Calu3 (cell line): ENCODE data around the gene MELK. TPM values are rescaled to one million over a fixed set of nuclear protein-coding genes. Genes with fewer than 3 reads are reported as not detected.
"Not testable (repeated sequence)": the region's sequence is repeated elsewhere in the genome, so short reads cannot be mapped to it uniquely, and the experiment has no call there.

Experiments used
- BruUV-seq: library from RNA; stranded (reverse); fragments of 400-500 nt; replicated peaks from 2 replicates; lab custom pipeline; 2021; lab: Mats Ljungman, UMichigan
- CTCF ChIA-PET: fragments of 300-600 bp; sonication (Branson Sonifier 250); formaldehyde crosslinking; loops from one replicate; lab custom pipeline; 2022; ENCODE audit warnings: antibody characterized with exemption; lab: Charles Lee
- DNase-seq: peaks from one replicate; pipeline ENCODE4 v3.0.0; 2022
- H3K27ac Mint-ChIP-seq: one replicate; pipeline ENCODE4 v1.8.0; 2022; ENCODE audit warnings: mixed read lengths; ENCODE audit not compliant: unreplicated experiment
- H3K27me3 Mint-ChIP-seq: one replicate; pipeline ENCODE4 v1.8.0; 2022; ENCODE audit warnings: mixed read lengths; ENCODE audit not compliant: unreplicated experiment
- H3K36me3 Mint-ChIP-seq: one replicate; pipeline ENCODE4 v1.8.0; 2022; ENCODE audit warnings: mild to moderate bottlenecking, moderate library complexity, mixed read lengths; ENCODE audit not compliant: insufficient read depth, unreplicated experiment
- H3K4me1 Mint-ChIP-seq: one replicate; pipeline ENCODE4 v1.8.0; 2022; ENCODE audit warnings: mild to moderate bottlenecking, low read depth, mixed read lengths; ENCODE audit not compliant: unreplicated experiment
- H3K4me3 Mint-ChIP-seq: one replicate; pipeline ENCODE4 v1.8.0; 2022; ENCODE audit warnings: mild to moderate bottlenecking, low read depth, moderate library complexity, mixed read lengths; ENCODE audit not compliant: unreplicated experiment
- H3K9me3 Mint-ChIP-seq: one replicate; pipeline ENCODE4 v1.8.0; 2022; ENCODE audit warnings: low read depth, mixed read lengths; ENCODE audit not compliant: unreplicated experiment
- CTCF ChIP-seq: fragments of 200-600 bp; IDR thresholded peaks from one replicate; pipeline ENCODE4 v1.8.0; 2022; ENCODE audit warnings: antibody characterized with exemption; ENCODE audit not compliant: unreplicated experiment
- intact Hi-C: fragments of 100-400 bp; cut with micrococcal nuclease; formaldehyde crosslinking; loops from one replicate; pipeline ENCODE4 v1.10.0; 2022; ENCODE audit not compliant: unreplicated experiment
- total RNA-seq: library from RNA; stranded (reverse); gene quantifications from 2 replicates; pipeline ENCODE4 v1.2.3, GENCODE V29; 2022

Gene MELK
- total RNA-seq, 1 experiment from 2014 or later, result 20.8 TPM

GRCh38 chr9:36547598-36547997 is 25.1 kb upstream of the MELK start:
- DNase-seq, result no peak
- Mint-ChIP-seq H3K36me3 (no peaks in the 10 kb centered on the region), H3K9me3 (no peaks in the 10 kb centered on the region), H3K4me3 (no peak overlapping the region), H3K4me1 (no peaks in the 10 kb centered on the region), H3K27ac (no peak overlapping the region), H3K27me3 (no peaks in the 10 kb centered on the region)
- intact Hi-C loops, result no loop called here
- no peak for TF ChIP-seq CTCF
- BruUV-seq, result no TSS peak
- CTCF ChIA-PET, result no interaction called here

- Mint-ChIP-seq H3K36me3 (no peaks in the 10 kb centered on the region), H3K27me3 (no peaks in the 10 kb centered on the region), H3K4me3 (no peak overlapping the region), H3K9me3 (no peaks in the 10 kb centered on the region), H3K4me1 (no peaks in the 10 kb centered on the region), H3K27ac (no peak overlapping the region)
- CTCF ChIA-PET, result no interaction called here
- no peak for DNase-seq
- no TSS peak for BruUV-seq
- intact Hi-C loops, result no loop called here
- no peak for TF ChIP-seq CTCF
These were observed 24.2 kb upstream of the MELK start for GRCh38 chr9:36548454-36548853.

GRCh38 chr9:36550135-36550534 is 22.6 kb upstream of the MELK start:
- Mint-ChIP-seq H3K4me1 (no peaks in the 10 kb centered on the region), H3K4me3 (no peak overlapping the region), H3K36me3 (no peaks in the 10 kb centered on the region), H3K27me3 (no peaks in the 10 kb centered on the region), H3K27ac (no peak overlapping the region), H3K9me3 (no peaks in the 10 kb centered on the region)
- no TSS peak for BruUV-seq
- intact Hi-C loops, result no loop called here
- DNase-seq, result no peak
- no peak for TF ChIP-seq CTCF
- CTCF ChIA-PET, result no interaction called here

GRCh38 chr9:36550631-36551098 is 22.0 kb upstream of the MELK start:
- H3K9me3 Mint-ChIP-seq, intact Hi-C loops, H3K36me3 Mint-ChIP-seq, H3K4me1 Mint-ChIP-seq, CTCF ChIA-PET, H3K27ac Mint-ChIP-seq, H3K4me3 Mint-ChIP-seq, H3K27me3 Mint-ChIP-seq, BruUV-seq, DNase-seq: not testable (repeated sequence)

GRCh38 chr9:36551129-36551528 is 21.6 kb upstream of the MELK start:
- no TSS peak for BruUV-seq
- no peaks in the 10 kb centered on the region for H3K27me3 Mint-ChIP-seq
- no peaks in the 10 kb centered on the region for H3K4me1 Mint-ChIP-seq
- no peaks in the 10 kb centered on the region for H3K36me3 Mint-ChIP-seq
- H3K9me3 Mint-ChIP-seq, result no peaks in the 10 kb centered on the region
- CTCF ChIA-PET, result no interaction called here
- intact Hi-C loops, result no loop called here
- no peak overlapping the region for H3K27ac Mint-ChIP-seq
- no peak for TF ChIP-seq CTCF
- no peak overlapping the region for H3K4me3 Mint-ChIP-seq
- DNase-seq, result no peak
